SKM-1 (cell line): ENCODE data around the gene WNT8B.

Source experiments
- DNase-seq: peaks from one replicate; lab custom pipeline; 2025; ENCODE audit not compliant: unreplicated experiment; lab: John Stamatoyannopoulos, UW

The WNT8B gene

GRCh38 chr10:100518761-100519241, 56.0 kb downstream of the WNT8B start:
- DNase-seq: peak; percentile 42

- no peak for DNase-seq
These were observed 56.7 kb downstream of the WNT8B start, which contains the start of gene SEC31B for GRCh38 chr10:100519311-100520051. Gene SEC31B (minus strand): TSS chr10:100519861. CDS start chr10:100516952, 2,909 bp downstream.

GRCh38 chr10:100520811-100521210, 58.0 kb downstream of the WNT8B start:
- DNase-seq: no peak

GRCh38 chr10:100522107-100522801, 59.4 kb downstream of the WNT8B start:
- DNase-seq: no peak

GRCh38 chr10:100522945-100523344, 60.1 kb downstream of the WNT8B start:
- no peak for DNase-seq

- DNase-seq: no peak
These were observed 61.4 kb downstream of the WNT8B start for GRCh38 chr10:100524206-100524605.

GRCh38 chr10:100524638-100525037, 61.8 kb downstream of the WNT8B start:
- no peak for DNase-seq

- no peak for DNase-seq
These were observed 65.5 kb downstream of the WNT8B start for GRCh38 chr10:100528123-100528886.

GRCh38 chr10:100528921-100529474, 66.2 kb downstream of the WNT8B start:
- DNase-seq: no peak

- DNase-seq: peak; percentile 70
These were observed 66.9 kb downstream of the WNT8B start, which contains the start of gene NDUFB8 for GRCh38 chr10:100529475-100530298. Gene NDUFB8 (minus strand): TSS chr10:100529871. CDS start chr10:100529851, 20 bp downstream.

- no peak for DNase-seq
These were observed 69.0 kb downstream of the WNT8B start for GRCh38 chr10:100531761-100532160.
